Esophagus mucosa (tissue), 1 donor: ENCODE measurements around the gene GPR89B. TPM values are rescaled to one million over a fixed set of nuclear protein-coding genes. Genes with fewer than 3 reads are reported as not detected.
"Not testable (repeated sequence)": the region's sequence is repeated elsewhere in the genome, so short reads cannot be mapped to it uniquely, and the experiment has no call there.

Experiments
- ATAC-seq: fragments of 200-7000 bp; cut with Tn5 transposase; one replicate; pipeline ENCODE4 v1.9.1; 2020
- total RNA-seq: library from RNA; stranded (reverse); gene quantifications from one replicate; pipeline ENCODE4 v1.2.4, GENCODE V29; 2023
- donor health status: DM: yes; HTN: yes; CAD: no.

Gene GPR89B
- total RNA-seq, result 6.8 TPM

GRCh38 chr1:147928236-147929132, at the start of gene GPR89B:
Gene GPR89B (plus strand): TSS chr1:147928420. CDS start chr1:147928537, 117 bp downstream.
- ATAC-seq, result peak; percentile 99

GRCh38 chr1:147879911-147880310, 48.3 kb upstream of the GPR89B start:
- no peak for ATAC-seq

GRCh38 chr1:147882535-147882934, 45.7 kb upstream of the GPR89B start:
- no peak for ATAC-seq

DNA sequence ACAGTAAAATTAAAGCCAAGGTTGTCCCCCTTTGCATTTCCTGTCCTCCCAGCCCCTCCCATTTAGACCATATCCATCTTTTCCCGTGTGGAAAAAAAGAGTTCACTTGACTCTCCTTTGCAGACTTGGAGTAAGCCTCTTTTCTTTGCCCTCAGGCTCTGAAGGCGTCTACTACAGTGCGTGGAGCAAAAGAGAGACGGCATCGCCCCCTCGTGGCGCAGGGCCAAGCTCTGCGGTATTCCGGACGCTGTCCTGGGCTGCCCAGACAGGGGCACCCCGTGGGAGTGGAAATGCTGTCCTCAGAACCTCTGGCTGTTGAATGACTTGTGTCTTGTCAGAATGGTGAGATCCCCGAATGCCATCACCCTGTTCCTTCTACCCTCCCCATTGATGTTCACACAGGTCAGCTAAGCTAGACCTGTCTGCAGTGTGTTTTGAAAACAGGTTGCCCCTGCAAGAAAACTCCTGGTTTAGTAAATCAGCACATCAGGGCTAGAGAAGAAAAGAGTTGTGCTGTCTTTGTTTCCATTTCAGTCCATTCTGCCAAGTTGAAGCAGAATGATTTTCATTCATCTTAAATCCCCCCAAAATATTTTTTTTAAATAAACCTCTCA, 37.9 kb upstream of the GPR89B start:
- ATAC-seq, result peak; percentile 82

DNA sequence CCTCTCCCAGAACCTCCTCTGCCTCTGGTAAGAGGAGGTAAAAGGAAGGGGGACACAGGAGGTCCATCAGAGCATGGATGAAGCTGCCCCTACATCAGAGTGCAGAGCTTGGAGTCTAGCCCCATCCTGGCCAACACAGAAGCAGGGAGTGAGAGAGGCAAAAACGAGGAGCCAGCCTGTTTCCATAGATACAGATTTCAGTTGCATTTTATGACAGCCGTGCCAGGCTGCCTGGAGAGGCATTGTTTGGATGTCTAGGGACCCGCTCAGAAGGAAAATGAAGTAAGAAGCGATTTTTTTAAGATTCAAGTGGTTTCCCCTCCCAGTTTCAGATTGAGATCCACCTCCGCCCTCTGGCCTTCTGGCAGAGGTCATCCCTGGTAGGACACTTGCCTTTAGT, 37.1 kb upstream of the GPR89B start:
- ATAC-seq, result no peak

- ATAC-seq, result peak; percentile 56
Observed at GRCh38 chr1:147892216-147892615, 36.0 kb upstream of the GPR89B start.

DNA sequence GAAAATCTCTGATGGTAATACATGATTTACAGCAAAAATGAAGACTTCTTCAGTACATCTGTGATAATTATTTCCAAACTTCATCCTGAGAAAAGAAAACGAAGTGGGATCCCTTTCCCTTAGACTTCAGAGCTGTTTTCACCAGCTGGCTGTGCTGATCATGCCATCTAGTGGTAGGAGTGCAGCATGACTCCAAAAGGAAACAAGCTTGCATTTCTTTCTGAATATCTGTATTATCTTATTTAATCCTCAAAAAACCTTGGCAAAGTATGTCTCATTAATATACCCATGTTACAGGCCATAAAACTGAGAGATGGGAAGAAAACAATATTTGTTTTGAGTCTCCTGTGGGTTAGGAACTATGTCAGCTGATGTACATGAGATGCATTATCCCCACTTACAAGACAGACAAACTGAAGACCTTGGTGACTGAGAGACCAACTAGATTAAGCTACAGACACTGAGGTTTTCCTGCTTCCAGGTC, 35.4 kb upstream of the GPR89B start:
- peak; percentile 60 for ATAC-seq

- ATAC-seq, result no peak
Observed at GRCh38 chr1:147895123-147895522, 33.1 kb upstream of the GPR89B start.

GRCh38 chr1:147897029-147897752, 31.0 kb upstream of the GPR89B start:
- no peak for ATAC-seq

- ATAC-seq, result no peak
Observed at GRCh38 chr1:147897789-147898188, 30.4 kb upstream of the GPR89B start.

DNA sequence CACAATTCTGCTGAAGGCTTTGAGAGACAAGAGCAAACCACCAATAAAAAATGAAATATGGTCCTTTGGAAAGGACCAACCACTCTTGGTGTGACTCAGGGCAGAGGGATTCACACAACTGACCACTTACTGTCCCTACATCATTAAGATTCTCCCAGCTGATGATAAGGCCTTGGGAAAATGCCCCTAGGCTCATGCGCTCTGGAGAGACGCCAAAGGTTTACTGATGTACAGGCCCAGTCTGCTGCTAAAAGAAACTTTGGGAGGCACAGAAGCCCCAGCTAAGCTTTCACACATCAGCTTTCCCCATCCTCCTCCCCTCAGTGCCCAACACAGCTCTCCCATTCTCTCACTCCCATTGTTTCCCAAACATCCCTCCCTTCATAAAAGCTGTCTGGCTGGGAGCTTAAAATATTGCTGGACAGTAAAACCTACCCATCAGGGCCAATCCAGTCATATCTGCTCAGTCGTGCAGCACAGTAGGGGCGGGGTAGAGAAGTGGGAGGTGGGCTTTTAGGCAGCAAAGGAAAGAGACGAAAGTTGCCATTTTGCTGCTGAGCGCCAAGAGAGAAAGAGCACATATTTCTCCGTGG, 25.9 kb upstream of the GPR89B start, which contains the start of gene GJA8:
GJA8 (plus strand) TSS at position 543 of the 593 bp plus-strand sequence. CDS start 5,161 bp downstream, outside the sequence.
- no peak for ATAC-seq

DNA sequence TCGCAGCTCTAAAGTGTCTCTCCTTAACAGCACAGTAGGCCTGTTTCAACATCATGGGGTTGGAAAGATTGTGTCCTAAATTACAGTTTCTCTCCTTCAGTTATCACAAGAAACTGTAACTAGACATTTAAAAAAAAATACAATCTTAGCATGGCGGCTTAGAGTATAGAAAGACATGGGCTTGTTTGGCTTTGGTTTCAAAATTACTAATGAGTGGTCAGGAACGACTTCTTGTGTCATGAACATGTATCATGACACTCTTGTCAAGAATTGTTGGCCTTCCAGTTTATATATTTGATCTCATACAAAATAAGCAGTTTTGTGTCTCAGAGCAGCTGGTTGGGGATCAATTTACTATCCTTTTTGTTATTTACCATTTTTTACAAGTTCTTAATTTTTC, 23.5 kb upstream of the GPR89B start:
- no peak for ATAC-seq

DNA sequence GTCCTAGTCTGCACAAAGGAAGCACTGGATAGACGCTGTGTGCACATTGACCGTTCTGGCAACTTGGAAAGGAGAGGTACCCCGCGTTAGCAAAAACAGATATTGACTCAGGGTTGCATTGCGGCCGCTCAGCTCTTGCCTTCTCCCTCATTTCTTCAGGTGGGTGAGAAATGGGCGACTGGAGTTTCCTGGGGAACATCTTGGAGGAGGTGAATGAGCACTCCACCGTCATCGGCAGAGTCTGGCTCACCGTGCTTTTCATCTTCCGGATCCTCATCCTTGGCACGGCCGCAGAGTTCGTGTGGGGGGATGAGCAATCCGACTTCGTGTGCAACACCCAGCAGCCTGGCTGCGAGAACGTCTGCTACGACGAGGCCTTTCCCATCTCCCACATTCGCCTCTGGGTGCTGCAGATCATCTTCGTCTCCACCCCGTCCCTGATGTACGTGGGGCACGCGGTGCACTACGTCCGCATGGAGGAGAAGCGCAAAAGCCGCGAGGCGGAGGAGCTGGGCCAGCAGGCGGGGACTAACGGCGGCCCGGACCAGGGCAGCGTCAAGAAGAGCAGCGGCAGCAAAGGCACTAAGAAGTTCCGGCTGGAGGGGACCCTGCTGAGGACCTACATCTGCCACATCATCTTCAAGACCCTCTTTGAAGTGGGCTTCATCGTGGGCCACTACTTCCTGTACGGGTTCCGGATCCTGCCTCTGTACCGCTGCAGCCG, 20.3 kb upstream of the GPR89B start:
- no peak for ATAC-seq

DNA sequence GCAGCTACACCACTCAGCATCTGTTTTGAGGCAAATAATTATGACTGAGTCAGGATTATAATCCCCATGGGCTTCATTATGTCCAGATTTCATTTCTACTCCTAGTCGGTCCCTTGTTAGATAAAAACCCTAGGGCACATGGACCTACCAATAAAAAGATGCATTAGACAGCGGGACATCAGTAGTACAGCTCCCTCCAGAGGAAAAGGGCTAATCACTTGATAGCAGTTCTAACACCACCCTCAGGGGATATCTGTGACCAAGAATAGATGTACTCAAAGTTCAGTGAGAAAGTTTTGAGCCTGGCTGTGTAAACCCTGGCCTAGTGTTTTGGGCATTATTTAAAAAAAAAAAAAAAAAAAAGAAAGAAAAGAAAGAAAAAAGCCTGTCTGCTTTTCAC, 15.7 kb upstream of the GPR89B start:
- ATAC-seq, result no peak

DNA sequence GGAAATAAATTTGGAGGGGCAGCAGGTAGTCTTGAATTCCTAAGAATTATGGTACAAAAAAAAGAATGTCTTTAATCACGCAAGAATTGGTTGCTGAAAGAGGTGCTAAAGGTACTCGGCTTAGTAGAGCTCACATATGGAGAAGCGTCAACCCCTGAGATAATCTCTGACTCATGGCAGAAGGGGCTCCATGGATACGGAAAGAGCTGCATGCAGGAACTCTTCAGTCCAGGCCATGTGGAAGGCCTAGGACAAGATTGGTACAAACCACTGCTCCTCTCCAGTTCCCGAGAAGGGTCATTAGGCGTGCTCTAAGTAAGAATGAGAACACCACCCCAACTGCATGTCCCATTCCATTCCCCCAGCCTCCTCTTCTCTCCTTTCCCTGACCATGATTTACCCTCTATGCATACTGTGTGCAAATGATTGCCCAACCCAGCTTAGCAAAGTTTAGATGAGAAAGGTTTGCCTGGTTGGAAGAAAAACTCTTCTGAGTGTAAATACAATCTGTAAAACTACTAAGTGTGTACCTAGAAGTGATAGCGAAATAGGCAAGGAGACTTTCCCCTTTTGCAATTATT, 14.8 kb upstream of the GPR89B start:
- no peak for ATAC-seq

- ATAC-seq, result no peak
Observed at GRCh38 chr1:147919896-147920295, 8.3 kb upstream of the GPR89B start.

DNA sequence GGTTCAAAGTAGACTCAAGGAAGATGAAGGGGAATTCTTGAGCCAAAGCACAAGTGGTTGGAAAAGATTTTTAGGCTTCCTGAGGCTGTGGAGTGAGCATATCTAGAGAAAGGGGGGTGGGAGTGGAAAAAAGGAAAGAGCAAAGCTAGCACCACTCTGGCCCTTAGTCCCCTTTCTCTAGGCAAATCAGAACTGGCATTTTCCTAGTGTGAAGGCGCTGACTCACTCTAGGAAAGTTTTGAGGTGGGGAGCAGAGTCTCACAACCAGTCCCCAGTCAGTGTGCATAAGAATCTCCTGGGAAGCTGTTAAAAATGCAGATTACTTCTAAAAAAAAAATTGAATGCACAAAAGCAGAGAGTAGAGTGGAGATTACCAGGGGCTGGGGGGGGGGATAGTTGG, 3.4 kb upstream of the GPR89B start:
- ATAC-seq, result no peak

DNA sequence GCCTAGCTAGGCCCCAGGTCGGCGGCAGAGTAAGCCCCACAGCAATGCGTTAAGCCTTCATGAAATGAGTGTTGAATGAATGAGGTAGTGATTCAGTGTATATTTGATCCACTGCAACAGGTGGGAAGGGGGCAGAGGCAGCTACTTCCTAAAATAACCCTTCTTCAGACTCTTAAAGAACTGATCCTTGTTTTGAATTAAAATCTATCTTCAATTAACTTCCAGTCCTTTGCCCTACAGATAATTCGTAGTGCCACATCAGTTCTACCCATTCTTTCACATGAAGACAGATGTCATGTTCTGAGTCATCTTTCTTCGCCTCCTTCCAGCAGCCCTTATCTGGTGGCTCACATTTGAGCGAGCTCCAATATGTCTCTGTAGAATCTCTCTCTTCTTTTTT, 1.0 kb upstream of the GPR89B start:
- ATAC-seq, result not testable (repeated sequence)

- not testable (repeated sequence) for ATAC-seq
Observed at GRCh38 chr1:147927689-147928088, 531 bp upstream of the GPR89B start.

- ATAC-seq, result not testable (repeated sequence)
Observed at GRCh38 chr1:147931137-147931536, 2.9 kb downstream of the GPR89B start.

DNA sequence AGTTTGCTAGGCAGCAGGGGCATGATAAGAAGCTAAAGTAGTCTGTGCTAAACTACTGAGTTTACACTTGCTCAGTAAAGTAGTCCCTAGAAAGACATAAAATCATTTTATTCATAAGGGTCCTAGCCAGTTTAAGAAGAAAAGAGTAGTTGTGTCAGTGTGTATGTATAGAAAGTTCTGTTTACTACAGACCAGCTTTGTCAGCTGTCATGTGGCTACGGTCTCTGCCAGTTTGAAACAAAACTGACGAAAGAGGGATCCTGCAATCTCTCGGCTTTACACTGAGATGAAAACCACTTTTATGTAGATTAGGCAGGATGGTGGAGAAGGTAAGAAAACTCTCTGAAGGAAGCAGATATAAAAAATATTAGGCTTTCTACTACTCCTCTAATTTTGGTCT, 7.1 kb downstream of the GPR89B start:
- not testable (repeated sequence) for ATAC-seq
